Measurements from ENCODE around the gene OR6V1.

The OR6V1 gene, protein sequence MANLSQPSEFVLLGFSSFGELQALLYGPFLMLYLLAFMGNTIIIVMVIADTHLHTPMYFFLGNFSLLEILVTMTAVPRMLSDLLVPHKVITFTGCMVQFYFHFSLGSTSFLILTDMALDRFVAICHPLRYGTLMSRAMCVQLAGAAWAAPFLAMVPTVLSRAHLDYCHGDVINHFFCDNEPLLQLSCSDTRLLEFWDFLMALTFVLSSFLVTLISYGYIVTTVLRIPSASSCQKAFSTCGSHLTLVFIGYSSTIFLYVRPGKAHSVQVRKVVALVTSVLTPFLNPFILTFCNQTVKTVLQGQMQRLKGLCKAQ

DNA sequence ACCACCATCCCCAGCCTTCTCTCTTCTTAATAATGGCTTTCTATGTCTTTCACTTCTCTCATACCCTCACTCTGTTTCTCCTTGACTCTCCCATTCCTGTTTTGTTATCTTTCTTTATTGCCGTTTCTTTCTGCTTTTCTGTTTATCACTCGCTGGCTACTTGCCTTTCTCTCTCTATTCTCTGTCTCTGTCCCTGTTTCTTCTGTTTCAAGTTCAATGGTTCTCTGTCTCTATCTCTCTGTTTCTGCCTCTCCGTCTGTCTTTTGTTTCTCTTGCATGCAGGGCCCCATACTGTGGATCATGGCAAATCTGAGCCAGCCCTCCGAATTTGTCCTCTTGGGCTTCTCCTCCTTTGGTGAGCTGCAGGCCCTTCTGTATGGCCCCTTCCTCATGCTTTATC is at the start of gene OR6V1:
Gene OR6V1 (plus strand): TSS at position 301 of the 400 bp plus-strand sequence. CDS start 0 bp downstream, at position 301.
- no peak for DNase-seq

DNA sequence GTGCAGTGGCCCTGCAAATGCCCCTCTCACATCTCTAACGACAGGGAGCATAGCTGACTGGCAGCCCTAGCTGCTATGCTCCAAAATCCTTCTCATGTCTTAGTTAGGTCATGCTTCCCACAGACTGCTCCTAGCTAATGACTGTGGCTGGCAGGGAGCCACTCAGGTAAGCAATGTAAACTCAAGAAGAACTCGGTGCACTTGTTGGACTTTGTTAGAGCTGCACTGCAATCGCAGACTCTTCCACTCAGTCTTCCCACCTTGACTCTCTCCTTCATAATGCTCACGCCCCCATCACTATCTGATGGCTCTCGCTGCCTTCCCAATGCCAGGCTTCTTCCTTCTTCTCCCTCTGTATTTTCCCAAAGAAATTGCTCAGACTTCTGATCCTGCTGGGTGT is 49.2 kb upstream of the OR6V1 start:
- no peak for DNase-seq

DNA sequence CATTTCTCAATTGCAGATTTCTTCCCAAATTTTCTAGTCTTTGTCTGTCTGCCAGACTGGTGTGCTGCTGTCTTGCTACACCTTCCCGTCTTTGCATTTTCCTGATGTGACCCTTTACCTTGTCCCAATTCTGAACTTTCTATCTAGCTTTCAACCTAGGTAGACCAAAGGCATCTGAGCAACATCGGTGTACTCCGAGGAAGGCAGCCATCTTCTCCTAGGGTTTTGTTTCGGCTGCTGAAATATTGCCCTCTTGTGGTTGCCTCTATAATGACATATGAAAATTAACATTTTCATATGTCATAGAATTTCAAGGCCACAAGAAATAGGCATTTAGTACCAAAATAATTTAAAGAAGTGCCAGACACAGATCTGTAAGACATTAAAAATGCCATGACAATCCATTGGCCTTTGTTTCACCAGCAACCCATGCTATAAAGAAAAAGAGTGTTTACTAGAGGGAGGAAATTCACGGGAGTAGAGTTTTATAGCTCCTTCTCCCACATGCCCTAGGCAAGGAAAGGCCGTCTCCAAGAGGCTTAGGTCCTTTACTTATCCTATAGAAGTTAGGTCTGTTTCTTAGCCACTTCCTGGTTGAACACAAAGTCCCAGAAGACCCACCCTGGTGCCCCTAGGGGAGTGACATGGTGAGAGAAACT is 48.6 kb upstream of the OR6V1 start:
- DNase-seq, result peak; percentile 54

DNA sequence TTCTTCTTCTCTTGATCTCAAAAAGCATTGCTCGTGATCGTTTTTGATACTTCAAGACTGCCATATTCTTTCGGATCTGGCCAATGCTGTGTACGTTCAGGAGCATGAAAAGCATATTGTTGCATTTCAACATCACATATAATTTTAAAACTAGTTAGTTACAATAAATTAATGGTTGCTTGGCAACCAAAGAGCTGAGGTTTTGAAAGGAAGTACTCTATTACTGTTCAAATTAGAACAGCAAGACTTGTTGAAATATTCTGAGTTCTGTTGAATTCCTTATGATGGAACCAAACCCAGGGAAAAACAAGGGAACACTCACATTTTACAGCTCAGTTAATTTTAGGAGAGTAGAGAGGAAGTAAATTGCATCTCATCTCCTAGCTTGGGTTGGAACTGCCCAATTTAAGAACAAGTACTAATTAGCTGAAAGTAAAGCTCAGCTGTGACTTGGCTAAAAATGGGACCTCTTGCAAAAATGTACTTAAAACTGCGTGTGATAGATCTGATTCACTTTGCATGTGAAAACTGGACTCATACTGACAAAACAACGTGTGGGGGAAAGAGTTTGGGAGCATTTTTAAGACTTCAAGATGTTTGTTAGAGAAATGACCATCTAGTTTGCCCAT is 46.4 kb upstream of the OR6V1 start:
- no peak for DNase-seq

DNA sequence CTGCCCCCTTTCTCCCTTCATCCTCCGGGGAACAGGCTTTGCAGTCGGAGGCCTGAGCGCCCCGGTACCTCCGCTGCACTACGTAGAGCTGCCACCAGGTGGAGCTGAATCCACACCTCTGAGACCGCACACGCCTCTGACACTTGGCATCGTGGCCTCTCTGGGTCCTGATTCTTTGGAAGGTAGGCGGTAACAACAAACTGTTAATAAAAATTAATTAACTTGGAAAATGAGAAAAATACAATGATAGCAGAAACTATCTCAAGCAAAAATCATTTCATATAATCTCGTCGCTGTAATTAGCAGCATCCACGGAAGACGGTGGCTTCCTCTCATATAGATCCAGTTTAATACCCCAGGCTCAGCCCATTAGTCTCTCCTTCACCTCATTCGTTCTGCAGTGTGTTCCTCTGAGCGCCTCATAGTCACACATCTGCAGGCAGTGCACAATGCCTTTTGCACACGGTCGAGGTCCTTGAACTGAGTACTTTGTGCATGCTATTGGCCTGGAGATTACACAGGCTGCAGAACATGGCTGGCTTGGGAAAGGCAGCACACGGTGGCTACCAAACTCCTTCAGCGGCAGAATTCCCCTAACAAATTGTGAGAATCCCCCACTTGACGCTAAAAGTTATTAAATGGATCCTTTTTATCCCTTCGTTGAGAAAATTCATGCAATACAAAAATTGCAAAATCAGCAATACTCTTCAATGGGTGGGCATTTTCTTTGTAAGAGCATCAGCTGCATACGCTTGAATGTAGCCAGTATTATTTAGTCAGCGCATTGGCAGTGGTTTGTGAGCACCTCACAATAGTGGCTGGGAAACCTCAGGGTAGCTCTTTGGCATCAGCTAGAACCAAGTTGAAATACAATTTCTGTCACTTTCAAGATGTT is 43.9 kb upstream of the OR6V1 start:
- DNase-seq, result peak; percentile 87

DNA sequence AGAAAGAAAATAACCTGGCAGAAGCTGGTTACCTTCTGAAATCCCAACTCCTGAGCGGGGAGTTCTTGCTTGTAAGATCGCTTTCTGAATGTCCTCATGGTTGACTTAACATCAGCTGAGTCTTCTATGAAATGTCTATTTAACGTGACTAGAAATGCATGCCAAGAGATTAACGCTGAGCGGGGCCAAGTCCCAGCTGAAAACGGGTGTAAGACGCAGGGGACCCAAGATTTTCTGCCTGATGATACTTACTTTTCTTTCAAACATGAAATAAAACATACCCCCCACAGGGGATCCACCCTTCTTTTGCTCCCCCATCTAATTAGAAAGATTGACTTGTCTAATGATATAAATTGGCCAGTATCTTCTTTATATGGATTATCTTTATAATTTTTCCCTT is 40.1 kb upstream of the OR6V1 start:
- no peak for DNase-seq

DNA sequence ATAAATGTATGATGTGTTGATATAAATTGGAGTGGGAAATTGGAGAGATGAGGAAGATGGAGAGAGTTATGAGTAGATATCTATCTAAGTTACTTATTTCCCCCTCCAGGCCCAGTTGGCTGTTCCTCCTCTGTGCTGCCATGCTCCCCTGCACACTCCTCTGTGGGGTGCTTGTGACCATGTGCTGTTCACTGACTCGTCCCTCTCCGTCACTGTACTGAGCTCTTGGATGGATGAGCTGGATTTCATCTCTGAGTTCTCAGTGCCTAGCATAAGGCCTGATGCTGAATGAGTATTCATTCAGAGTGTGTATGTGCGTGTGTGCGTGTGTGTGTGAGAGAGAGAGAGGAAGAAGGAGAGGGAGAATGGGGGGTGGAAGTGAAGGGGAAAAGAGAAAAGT is 39.7 kb upstream of the OR6V1 start:
- DNase-seq, result no peak

DNA sequence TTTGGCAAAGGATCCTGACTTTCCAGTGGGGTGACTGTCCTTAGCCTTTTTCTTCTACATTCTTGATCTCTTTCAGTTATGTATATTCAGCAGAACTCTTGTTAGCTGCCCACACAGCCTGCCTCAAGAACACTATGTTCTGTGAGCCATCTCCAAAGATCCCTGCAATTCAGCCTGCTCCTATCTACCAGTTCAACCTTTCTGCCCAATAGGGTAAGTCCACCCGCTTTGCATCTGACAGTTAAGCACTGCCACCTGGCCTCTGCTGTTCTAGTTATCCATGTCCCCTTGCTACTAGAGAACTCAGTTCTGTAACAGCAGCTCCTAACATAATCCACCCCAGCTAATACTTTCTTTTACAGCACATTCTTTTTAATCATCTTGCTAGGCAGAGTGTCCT is 38.7 kb upstream of the OR6V1 start:
- DNase-seq, result no peak

DNA sequence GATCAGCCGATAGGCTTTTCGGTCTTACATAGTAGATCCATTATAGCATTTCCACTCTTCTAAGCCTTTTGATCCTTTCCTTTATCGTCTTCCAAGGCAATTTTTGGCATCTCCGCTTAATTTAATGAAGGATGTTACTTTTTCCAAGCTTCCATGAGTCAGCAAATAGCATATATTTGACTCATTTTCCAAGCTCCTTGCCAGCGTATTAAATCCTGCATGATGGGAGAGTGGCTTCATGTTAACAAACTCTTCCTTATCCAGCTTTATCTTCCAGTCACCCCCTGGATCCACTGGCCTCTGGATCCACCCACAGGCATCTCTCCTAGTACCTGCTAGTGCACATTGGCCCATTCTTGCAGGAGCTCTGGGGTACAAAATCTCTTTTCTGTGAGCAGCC is 38.2 kb upstream of the OR6V1 start:
- no peak for DNase-seq

DNA sequence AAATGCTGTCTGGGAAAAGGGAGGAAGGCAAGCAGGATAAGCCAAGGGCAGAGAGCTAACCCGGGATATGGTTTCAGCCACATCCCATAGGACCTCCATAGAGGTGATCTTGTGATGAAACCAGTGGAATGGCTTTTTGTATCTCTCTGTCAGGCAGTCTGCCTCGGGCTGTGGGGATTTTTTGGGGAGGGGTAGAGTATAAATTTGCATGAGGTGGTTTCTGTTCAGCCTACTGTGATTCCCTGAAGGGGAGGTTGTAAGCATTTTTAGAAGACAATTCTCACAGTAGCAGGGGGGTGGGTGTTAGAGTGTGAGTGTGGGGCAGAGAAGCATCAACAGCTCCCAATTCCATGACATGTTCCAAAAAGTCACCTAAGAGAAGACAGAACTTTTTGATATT is 37.1 kb upstream of the OR6V1 start:
- DNase-seq, result no peak

DNA sequence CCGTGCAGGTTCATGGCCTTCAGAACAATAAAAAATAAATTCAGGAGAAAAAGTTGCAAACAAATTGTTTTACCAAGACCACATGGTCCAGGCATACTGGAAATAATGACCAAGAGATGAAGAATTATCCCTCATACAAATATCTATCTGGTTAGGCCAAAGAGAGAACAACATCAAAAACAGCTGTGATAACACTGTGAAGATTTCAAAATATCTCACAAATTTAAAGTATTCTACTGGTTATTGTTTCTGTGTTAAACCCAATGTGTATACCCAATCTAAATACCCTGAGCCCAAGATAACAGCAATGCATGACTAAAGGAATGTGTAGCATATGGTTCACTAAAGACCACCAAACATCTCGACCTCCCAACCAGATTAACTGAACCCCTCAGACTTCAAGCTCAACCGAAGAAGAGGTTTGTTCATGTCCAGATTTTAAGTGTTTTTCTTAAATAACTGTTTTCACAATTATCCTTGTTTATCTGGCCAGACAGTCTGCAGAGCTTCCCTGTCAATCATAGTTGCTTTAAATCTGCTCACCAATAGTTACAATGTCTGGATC is 36.1 kb upstream of the OR6V1 start:
- DNase-seq, result no peak

DNA sequence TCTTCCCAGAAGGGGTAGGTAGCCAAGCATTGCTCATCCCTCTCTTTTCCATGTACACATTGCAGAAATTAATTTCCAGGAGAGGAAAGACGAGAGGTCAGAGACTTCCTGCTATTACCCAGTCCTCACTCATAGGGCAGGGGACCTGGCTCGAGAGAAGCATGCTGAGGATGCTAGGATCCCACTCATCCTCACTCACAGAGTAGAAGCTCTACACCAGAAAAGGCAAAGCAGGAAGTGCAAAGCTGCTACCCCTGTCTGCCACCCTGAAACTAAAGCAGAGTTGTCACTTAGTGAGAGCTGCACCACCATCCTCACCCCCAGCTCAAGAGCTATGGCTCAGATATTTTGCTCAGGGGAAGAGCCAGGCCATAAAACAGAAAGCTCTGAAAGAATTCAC is 35.1 kb upstream of the OR6V1 start:
- no peak for DNase-seq

DNA sequence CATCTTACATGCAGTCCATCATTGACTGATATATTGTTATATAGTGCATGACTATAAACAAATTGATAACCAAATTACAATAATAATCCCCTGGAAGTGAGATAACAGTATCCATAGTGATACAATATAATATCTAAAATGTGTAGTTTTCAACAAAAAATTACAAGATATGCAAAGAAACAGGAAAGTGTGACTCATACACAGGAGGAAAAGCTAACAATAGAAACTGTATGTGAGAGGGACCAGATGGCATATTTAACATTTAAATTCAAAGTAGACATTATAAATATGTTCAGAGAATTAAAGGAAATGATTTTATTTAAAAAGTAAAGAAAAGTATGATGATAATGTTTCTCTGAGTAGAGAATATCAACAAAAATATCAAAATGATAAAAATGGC is 33.2 kb upstream of the OR6V1 start:
- no peak for DNase-seq

DNA sequence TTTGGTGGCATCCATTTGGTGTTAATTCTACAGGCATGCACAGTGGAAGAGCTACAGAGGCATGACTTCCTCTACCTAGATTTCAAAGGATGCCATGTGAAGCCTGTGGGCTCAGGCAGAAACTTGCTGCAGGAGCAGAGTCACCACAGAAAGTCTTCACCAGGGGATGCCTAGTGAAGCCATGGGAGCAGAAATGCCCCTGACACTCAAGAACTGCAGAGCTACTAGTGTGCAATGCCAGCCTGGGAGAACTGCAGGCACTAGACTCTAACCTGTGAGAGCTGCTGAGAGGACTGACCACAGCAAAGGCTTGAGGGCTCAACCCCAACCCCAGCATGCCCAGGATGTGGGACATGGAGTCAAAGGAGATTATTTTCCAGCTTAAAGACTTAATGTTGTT is 29.1 kb upstream of the OR6V1 start:
- no peak for DNase-seq

DNA sequence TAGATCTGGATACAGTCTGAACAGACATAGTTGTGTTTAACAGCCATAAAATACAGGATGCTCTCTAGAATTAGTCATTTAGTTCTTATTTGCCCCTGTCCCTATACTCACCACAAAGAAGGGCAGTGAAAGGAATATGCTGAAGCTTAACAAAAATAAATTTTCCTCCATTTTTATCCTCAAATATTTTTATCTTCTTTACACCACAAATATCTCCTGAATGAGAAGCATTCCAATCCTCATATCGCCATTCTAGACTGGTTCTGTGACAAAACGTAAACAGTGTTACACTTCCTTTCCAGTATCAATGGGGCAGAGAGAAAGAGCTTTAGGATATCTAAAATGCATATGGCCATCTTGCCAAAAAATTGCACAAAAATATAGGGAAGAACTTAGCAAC is 26.8 kb upstream of the OR6V1 start:
- DNase-seq, result no peak

DNA sequence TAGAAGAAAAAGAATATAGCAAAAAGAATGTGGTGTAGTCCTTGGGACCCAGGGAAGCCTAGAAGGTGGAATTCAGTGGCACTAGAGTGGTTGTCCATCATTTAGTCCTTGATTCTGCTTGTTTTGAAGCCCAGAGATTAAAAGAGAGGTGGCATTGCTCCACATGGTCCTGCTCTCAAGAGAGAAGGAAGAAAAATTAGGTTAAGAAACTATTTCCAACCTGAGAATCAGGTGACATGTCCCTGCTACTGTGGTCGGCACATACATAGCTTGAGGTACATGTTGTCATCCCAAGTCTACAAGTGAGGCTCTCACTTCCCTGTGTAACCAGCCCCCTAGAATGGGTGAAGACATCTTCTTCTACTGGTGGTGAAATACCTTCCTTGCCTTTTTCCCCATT is 25.1 kb upstream of the OR6V1 start, which contains the start of gene OR9A2:
Gene OR9A2 (minus strand): TSS at position 101 of the 400 bp plus-strand sequence. CDS start 0 bp downstream, at position 101.
- no peak for DNase-seq

DNA sequence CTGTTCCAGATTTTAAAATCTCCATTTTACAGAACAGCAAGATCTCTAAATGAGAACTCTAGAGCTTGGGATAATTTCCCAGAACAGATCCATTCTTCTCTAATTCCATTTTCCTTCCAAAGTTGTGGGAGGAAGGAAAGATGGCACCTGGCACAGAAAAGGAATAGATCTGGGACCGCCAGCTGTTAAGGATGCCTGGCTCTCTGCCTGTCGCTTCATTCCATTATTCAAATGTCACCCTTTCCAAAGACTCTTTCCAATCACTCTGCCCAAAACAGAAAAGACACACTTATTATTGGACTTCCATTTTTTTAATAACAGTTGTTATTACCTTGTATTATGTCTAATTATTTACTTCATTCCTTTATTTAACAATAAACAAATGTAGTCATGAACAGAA is 24.5 kb upstream of the OR6V1 start:
- DNase-seq, result no peak

DNA sequence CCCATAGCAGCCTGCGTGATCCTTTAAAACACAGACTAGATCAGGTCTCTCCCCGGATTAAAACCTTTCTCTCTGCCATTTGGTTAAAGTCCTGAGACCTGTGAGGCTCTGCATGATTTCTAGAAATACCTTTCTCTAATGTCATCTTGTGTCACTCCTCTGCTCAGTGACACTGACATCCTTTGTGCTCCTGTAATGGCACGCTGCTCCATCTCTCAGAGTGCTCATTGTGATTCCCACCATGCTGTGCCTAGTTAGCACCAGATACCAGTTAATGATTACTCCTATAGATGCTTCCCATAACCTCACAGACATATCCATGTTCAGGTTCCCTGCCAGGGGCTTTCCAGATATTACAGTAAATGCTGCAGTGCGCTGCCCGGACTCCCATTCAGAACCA is 13.5 kb upstream of the OR6V1 start:
- DNase-seq, result no peak

DNA sequence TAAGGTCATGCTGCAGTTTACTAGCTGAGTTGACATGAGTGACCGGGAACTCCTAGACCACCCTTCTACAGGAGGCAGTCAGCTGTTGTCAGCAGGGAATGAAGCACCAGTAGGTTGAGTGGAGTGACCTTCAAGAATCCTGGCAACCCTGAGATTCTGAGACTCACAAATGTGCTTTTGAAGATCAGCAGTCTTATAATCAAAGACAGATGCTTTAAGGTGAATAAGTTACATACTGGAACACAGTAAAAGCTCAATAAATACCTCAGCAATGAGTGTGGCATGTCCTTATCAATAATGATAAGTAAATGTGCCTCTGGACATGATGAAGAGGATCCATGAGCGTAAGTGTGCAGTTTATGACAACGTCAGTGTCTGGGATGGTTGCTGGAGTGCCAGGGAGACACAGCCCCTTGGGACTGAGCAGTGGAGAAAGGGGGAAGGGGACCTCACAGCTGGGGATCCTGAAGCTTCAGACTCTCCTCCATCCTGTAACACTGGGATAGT is 11.9 kb upstream of the OR6V1 start:
- no peak for DNase-seq

DNA sequence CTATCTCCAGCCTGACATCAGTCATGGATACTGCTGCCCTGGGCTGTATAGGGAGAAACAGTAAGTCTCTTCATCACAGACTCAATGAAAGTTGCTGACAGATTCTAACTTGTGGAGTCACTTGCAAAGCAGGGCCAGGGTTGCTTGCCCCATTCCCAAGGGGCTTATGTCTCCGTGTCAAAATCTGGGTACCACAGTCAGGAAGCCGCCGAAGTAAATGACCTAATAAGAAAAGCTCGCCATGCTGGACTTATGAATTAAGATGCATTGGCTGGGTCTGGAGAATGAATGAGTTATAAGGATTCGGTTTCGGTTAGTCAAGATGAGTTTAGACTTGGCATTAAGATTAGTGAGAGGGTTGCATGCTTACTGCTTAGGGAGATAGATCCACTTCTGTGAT is 10.8 kb upstream of the OR6V1 start:
- DNase-seq, result no peak

DNA sequence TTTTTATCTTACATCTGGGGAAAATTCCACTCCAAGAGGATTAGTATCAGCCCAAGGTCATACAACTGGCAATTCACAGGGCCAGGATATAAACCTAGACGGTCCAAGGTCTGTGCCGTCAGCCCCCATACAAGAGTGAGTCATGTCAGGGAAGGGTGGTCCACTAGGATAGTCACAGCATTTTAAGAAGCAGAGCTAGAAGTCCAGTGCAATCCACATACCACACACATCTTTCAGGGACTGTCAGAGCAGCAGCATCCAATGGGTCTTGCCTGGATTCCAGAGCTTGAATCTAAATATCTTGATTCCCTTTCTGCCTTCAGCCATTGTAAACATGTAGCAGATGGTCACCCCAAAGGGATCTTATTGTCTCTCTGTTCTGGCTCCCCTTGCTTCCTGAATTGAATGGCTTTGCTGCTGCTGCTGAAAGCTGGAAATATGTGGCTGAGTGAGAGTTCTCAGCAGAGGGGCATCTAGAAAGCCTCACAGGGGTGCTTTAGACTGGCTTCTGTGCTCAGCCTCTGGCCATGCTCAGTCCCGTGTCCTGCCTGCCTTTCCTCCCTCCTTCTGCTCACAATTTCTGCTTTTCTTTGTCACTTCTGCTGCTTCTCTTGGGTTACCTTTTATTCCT is 9.9 kb upstream of the OR6V1 start:
- DNase-seq, result no peak

DNA sequence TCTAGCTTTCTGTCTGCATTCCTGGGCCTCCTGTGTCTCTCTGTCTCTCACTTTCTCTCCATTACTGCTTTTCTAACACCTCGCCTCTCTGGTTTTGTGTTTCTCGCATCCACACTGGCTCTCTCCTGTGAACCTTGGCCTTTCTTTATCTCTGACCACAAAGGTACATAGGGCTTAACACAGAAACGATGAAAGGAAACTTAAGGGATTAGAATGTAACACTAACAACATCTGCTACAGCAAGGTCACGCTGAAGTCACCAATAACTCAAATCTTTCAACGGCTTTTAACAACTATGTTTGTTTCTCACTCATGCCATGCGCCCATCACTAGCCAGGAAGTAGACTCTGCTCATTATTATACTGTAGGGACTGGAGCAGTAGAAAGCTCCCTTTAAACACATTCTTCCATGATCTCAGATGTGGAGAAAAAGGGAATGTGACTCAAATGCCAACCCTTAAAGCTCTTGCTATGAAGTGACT is 9.3 kb upstream of the OR6V1 start:
- no peak for DNase-seq
